HG03108 (cell line): ENCODE measurements around the gene DRC1.

Experiments
- ATAC-seq: cut with Tn5 transposase; IDR thresholded peaks from one replicate; pipeline ENCODE4 v1.9.1; 2021; ENCODE audit warnings: moderate library complexity; ENCODE audit not compliant: unreplicated experiment

The DRC1 gene

GRCh38 chr2:26489213-26489850 lies 87.6 kb downstream of the DRC1 start:
- ATAC-seq = no peak

DNA sequence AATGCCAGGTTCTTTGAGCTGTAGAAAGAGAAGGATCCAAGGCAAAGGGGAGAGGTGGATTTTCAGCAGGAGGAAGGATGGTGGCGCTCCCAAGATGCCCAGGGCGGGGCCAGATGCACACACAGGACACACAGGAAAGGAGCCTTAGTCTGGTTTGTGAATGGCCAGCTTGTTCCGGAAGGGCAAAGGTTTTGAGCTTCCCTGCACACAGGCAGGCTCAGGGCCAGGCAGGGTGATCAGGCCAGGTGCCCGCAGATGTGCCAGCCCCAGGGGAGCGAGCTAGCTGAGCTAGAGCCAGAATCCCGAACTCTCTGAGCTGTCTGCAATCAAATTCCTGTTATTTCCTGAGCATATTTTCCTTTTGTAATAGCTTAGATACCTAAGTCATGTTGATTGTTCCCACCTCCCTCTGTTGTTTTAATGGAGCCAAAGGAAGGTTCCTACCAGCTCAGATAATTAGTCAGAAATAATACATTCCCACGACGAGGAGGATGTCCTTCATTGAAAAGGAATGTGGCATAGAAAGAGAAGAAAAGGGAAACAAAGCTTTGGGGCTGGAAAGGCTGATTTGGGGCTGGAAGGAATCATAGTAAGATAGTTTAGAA lies 89.9 kb downstream of the DRC1 start:
- no peak for ATAC-seq

GRCh38 chr2:26492749-26493515 lies 91.2 kb downstream of the DRC1 start:
- no peak for ATAC-seq

- ATAC-seq = no peak
Observed at GRCh38 chr2:26493566-26493965, 91.8 kb downstream of the DRC1 start.

GRCh38 chr2:26494199-26494598 lies 92.5 kb downstream of the DRC1 start:
- no peak for ATAC-seq

DNA sequence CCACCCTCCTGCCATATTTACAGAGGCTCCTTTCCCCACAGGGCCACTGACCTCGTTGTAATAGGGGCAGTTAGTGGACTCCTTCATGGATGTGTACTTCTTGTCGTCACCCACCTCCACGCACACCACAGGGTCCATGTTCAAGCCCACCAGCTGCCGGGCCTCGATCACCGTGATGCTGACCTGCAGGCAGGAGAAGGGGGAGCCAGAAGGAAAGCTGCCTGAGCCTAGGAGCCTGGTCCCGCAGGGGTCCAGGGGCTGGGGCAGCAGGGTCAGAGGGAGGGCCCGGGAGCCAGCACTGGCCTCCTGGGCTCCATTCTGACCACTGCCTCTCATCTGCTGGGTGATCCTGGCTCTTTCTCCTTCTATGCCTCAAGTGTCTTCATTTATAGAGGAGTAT lies 93.2 kb downstream of the DRC1 start:
- no peak for ATAC-seq

GRCh38 chr2:26495705-26496297 lies 94.1 kb downstream of the DRC1 start:
- no peak for ATAC-seq

DNA sequence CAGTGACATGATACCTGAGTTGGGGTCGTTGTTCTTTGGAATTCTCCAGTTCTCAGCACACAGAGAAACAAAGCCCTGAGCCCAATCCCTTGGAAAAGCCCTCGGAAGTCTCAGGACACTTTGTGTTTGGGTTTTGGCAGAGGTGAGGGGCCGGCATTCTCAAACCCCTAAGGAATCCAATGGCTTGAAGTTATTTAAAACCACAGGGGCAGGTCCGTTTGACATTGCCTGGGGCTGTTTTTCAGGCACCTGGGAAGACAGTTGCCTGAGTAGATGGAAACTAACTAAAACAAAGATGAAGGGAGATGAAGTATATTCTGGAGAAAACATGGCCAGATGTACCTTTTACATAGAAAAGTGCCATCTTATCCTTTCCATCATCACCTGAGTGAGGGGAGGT lies 98.7 kb downstream of the DRC1 start:
- no peak for ATAC-seq

- peak; percentile 77 for ATAC-seq
Observed at GRCh38 chr2:26503231-26503880, 101.6 kb downstream of the DRC1 start.

GRCh38 chr2:26504002-26504401 lies 102.3 kb downstream of the DRC1 start:
- ATAC-seq = no peak

GRCh38 chr2:26506279-26506678 lies 104.6 kb downstream of the DRC1 start:
- no peak for ATAC-seq
